GM18508 (cell line): ENCODE data around the gene AGBL1.
"Not testable (repeated sequence)": the region's sequence is repeated elsewhere in the genome, so short reads cannot be mapped to it uniquely, and the experiment has no call there.

Source experiments
- ATAC-seq: cut with Tn5 transposase; IDR thresholded peaks from one replicate; pipeline ENCODE4 v1.9.1; 2021; ENCODE audit warnings: moderate number of reproducible peaks; ENCODE audit not compliant: insufficient read depth, unreplicated experiment

AGBL1 gene

DNA sequence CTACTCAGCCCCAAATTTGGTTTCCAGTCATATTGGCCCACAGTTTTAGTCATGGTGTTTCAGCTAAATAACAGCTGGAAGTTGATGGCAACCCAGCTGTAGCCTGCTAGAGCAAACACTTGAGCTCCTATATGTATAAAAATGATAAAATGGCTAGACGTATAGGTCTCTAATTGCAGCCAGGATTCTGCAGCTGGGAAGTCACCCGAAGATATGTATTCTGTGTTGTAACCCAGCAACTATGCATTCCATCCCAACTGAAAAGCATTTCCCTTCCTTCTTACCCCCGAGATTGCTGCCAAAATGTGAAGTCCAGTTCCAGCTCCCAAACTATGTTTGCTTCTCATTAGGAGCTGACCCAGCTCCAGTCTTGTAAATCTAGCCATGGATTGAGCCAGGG lies 408.4 kb downstream of the AGBL1 start:
- no peak for ATAC-seq

DNA sequence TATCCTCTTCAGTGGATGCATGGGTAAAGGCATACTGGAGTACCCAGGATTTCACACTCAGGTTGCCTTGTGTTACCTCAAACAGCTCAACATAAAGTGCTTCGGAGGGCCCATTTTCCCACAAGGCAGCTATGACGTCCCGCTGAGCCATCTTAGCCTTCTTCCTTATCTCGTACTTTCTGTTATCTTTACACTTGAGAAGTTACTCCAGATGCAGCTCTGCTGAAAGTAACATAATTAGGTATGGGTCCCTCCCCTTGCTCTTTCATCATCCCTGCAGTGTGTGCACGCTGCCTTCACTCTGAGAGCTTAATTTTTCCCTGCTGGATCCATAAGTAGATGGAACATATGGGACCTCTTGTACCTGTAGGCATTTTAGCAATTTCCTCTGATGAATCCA lies 410.3 kb downstream of the AGBL1 start:
- no peak for ATAC-seq

GRCh38 chr15:86491118-86491517 lies 411.4 kb downstream of the AGBL1 start:
- ATAC-seq, result no peak

- no peak for ATAC-seq
Measured at GRCh38 chr15:86493884-86494283, 414.2 kb downstream of the AGBL1 start.

DNA sequence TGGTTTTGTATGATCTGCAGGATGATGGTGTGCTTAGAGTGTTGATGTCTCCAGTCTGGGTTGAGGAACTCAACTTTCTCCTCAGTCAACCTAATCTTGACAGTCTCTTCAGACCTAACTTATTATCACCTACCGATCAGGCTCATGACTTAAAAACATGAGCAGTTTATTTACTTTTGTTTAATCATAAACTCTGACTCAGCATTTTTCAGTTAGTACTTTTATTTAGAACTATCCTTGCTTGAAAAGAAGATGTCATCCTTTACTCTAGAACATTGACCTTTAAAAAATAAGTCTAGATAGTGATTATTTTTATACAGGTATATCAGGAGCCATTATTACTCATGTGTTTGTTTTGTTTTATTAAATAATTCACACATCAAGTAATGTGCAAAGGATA lies 414.8 kb downstream of the AGBL1 start:
- no peak for ATAC-seq

DNA sequence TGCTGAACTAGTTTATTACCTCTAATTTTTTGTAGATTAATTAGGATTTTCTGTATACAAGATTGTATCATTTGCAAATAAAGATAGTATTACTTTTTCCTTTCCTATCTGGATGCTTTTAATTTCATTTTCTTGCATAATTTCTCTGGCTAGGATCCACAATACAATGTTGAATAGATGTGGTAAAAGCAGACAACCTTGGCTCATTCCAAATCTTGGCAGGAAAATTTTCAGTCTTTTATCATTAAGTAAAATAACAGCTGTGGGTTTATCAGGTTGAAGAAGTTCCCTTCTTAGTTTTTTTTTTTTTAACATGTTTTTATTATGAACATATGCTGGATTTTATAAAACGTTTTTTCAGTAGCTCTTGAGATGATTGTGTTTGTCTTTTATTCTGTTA lies 422.6 kb downstream of the AGBL1 start:
- ATAC-seq, result no peak

DNA sequence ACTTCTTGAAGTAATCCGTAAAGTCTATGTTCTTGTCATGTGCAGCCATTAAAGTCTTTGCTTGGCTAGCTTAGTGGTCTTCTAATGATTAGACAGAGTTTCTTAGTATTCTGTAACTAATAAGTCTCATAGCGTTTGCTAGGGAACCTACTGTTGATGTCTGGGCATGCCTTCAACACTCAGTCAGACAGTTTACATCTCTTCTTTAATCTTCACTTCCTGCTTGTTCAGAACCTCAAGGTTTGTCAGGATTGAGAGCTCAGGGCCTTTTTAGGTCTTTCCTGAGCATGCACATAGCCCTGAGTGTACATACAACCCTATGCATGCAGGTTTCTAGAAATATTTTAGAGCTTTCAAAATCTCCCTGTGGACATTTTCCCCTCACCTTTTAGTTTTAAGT lies 426.3 kb downstream of the AGBL1 start:
- ATAC-seq, result no peak

DNA sequence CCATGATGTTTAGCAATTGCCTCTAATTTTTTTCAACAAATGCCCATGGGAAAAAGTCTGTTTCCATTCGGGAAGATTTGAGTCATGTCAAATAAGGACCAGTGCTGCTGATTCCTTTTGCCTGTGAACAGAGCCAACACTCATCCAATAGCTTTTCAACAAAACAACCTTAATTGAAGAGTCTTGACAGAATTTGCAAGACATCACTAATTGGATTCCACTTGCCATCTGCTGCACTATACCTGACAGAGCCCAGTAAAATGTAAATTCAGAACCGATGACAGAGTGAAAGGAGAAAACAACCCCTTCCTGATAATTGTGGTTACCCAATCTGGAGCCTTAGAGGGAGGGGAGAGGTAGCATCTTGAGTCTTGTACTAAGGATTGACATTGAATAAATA lies 426.7 kb downstream of the AGBL1 start:
- no peak for ATAC-seq

GRCh38 chr15:86515625-86516024 lies 436.0 kb downstream of the AGBL1 start:
- no peak for ATAC-seq

DNA sequence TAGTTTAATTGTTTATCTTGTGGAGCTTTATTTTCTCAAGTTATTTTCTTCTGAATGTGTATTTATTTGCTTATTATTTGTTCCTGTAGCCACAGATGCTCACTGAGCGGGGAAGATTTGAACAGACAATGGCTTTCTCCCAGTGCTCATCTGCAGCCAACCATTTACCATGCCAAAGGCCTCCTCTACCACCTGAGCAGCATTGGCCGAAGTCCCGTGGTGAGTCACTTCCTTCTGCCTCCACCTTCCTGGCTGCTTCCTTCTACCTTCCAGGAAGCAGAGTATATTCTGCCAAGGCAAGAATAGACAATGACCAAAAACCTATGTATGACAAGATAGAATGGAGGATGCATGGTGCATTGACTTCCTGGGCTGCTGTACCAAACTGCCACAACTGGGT lies 443.1 kb downstream of the AGBL1 start:
- no peak for ATAC-seq

- ATAC-seq, result no peak
Measured at GRCh38 chr15:86526938-86527690, 447.4 kb downstream of the AGBL1 start.

DNA sequence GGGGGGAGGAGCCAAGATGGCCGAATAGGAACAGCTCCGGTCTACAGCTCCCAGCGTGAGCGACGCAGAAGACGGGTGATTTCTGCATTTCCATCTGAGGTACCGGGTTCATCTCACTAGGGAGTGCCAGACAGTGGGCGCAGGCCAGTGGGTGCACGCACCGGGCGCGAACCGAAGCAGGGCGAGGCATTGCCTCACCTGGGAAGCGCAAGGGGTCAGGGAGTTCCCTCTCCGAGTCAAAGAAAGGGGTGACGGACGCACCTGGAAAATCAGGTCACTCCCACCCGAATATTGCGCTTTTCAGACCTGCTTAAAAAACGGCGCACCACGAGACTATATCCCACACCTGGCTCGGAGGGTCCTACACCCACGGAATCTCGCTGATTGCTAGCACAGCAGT lies 448.4 kb downstream of the AGBL1 start:
- not testable (repeated sequence) for ATAC-seq

DNA sequence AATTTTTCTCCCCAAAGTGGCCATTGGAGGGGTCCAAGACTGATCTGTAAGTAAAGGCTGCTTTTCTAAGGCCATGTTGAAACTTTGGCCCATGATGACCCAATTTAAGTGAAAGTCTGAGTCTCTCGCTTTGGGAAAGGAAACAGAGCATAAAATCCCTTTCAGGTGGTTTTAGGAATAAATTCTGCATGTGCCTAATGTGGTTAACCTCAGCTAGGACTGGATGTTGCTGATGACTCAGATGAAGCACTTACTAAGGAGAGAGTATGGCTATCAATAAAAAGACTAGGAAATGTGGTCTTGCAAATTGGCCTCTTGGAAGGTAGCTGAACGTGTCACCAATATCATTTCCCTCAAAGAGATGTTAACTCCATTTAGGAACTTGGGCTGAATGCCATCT lies 458.5 kb downstream of the AGBL1 start:
- no peak for ATAC-seq

GRCh38 chr15:86540840-86541467 lies 461.3 kb downstream of the AGBL1 start:
- ATAC-seq, result no peak

- no peak for ATAC-seq
Measured at GRCh38 chr15:86541540-86541939, 461.9 kb downstream of the AGBL1 start.

DNA sequence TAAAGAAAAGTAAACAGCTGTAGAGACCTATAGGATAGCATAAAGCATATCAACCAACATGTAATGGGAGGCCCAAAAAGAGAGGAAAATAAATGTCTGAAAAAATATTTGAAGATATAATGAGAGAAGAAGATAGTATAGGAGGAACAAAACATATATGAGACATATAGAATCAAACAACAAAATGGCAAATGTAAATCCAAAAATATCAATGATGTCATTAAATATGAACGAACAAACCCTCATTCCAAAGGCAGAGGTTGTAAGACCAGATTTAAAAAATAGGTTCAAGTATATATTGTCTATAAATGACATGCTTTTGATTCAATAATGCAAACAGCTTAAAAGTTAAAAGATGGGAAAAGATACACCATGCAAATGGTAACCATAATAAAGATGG lies 470.4 kb downstream of the AGBL1 start:
- no peak for ATAC-seq

- no peak for ATAC-seq
Measured at GRCh38 chr15:86553108-86553507, 473.4 kb downstream of the AGBL1 start.

DNA sequence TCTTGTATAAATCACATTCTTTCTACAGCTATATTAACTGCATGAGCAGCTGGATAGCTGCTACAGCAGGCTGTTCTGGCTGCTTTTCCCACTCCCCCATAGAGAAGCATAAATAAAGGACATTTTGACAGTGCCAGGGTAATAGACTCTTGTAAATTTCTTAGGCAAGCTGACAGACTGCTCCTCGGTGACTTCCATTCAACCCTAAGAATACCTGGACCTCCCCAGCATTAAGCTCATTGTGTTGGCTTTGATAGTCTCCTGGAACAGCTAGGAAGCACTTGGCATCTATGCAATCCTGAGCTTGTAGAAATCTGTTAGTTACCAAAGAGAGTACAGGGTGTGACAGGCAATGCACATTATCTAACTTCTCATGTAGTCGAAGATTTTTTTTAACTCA lies 475.4 kb downstream of the AGBL1 start:
- ATAC-seq, result no peak

DNA sequence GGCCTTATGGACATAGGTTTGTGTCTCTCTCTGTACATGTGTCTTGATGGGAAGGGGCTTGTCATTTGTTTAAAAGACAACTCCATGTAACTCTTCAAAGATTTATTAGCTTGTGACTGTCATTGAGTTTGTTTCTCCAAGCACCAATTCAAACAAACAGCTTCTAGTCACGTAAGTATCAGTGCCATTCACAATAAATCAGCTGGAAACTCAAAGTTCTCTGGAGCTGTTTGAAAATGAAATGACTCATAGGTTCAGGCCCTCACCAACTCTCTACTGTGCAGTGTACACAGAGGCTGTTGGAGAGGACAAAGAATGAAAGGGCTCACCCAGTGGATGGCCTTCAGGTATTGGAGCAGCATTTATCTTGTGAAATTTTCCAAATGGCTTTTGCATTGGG lies 476.3 kb downstream of the AGBL1 start:
- ATAC-seq, result no peak

DNA sequence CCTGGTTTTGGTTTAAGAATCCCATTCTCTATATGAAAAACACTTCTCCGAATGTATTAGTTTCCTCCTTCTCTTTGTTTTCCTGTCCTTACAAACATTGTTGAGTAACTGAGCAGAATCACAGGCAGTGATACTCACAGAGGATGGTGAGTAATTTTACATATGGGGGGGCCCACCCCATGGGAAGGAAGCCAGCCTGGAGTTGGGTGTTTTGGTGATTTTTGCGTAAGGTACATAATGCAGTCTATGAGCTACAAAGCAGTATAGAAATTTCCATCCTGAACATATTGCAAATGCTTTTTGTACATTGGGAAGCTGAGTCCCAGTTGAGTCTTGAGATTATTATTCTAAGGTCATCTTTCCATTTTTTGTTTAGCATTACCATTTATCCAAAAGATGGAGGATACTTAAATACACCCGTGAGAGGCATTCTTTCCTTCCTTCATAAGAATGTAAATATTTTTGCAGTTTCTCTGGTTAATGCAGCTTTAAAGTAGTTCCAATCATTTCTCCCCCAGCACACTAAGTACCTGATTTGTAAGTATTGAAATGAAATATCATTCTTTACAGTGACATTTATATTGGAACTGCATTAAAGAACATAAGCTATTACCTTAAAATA lies 476.8 kb downstream of the AGBL1 start:
- ATAC-seq, result no peak

- no peak for ATAC-seq
Measured at GRCh38 chr15:86557018-86557550, 477.4 kb downstream of the AGBL1 start.
